Hepatocyte (in vitro differentiated cells): ENCODE data around the gene FAR1.
"Not testable (repeated sequence)": the region's sequence is repeated elsewhere in the genome, so short reads cannot be mapped to it uniquely, and the experiment has no call there.

ENCODE experiments used
- CTCF ChIP-seq: fragments of 200-600 bp; sonication (generic); IDR thresholded peaks from 2 replicates; pipeline ENCODE4 v1.5.1; 2016; ENCODE audit warnings: antibody characterized with exemption, mild to moderate bottlenecking; ENCODE audit not compliant: poor library complexity
- EZH2phosphoT487 ChIP-seq: fragments of 200-600 bp; sonication (generic); IDR thresholded peaks from one replicate; pipeline ENCODE4 v1.6.1; 2018; ENCODE audit warnings: antibody characterized with exemption, mild to moderate bottlenecking, low read depth, moderate library complexity; ENCODE audit not compliant: unreplicated experiment, severe bottlenecking

DNA sequence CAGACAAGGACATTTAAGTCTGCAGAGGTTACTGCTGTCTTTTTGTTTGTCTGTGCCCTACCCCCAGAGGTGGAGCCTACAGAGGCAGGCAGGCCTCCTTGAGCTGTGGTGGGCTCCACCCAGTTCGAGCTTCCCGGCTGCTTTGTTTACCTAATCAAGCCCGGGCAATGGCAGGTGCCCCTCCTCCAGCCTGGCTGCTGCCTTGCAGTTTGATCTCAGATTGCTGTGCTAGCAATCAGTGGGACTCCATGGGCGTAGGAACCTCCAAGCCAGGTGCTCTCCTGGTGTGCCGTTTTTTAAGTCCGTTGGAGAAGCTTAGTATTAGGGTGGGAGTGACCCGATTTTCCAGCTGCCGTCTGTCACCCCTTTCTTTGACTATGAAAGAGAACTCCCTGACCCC is 39.8 kb upstream of the FAR1 start:
- not testable (repeated sequence) for TF ChIP-seq EZH2phosphoT487, CTCF
